CD14-positive monocyte (primary cell): Measurements from ENCODE around the gene C12orf75. TPM values are rescaled to one million over a fixed set of nuclear protein-coding genes. Genes with fewer than 3 reads are reported as not detected.

Experiments used
- DNase-seq, 3 donors: peaks; one replicate each; pipeline ENCODE4 v3.0.0-alpha.2; 2011 to 2022
- H2AFZ ChIP-seq: 2 replicates; pipeline ENCODE4 v1.6.0; 2012; ENCODE audit warnings: mild to moderate bottlenecking, low read depth, low read length, inconsistent platforms; ENCODE audit not compliant: insufficient read depth, poor library complexity, severe bottlenecking
- H3K27ac ChIP-seq, 2 donors: 1 replicate in 1 of 2; 2 replicates in 1 of 2; pipeline ENCODE4 v1.5.1; 2012 to 2013; ENCODE audit warnings: low read length in 2 of 2, control low read depth in 1 of 2, inconsistent platforms in 1 of 2, low read depth in 1 of 2, mild to moderate bottlenecking in 1 of 2
- H3K27me3 ChIP-seq, 2 donors: one replicate each; pipeline versions ENCODE4 v1.6.0 to v1.6.1; 2011 to 2013; ENCODE audit warnings: low read length in 2 of 2; ENCODE audit not compliant: control insufficient read depth in 2 of 2, insufficient read depth in 2 of 2
- H3K36me3 ChIP-seq, 2 donors: replicated peaks in 1 of 2; 1 replicate in 1 of 2; 2 replicates in 1 of 2; pipeline versions ENCODE4 v1.5.1 to v1.6.1; 2012 to 2013; ENCODE audit warnings: low read length in 2 of 2, control low read depth in 1 of 2, inconsistent platforms in 1 of 2, mild to moderate bottlenecking in 1 of 2; ENCODE audit not compliant: insufficient read depth in 2 of 2, control insufficient read depth in 1 of 2
- H3K4me1 ChIP-seq, 2 donors: 1 replicate in 1 of 2; 2 replicates in 1 of 2; pipeline versions ENCODE4 v1.5.1 to v1.6.1; 2012 to 2013; ENCODE audit warnings: low read length in 2 of 2, control low read depth in 1 of 2, inconsistent platforms in 1 of 2, mild to moderate bottlenecking in 1 of 2, moderate library complexity in 1 of 2; ENCODE audit not compliant: insufficient read depth in 2 of 2, control insufficient read depth in 1 of 2
- H3K4me2 ChIP-seq: replicated peaks from 2 replicates; pipeline ENCODE3; 2012; ENCODE audit warnings: low read length, moderate library complexity, mild to moderate bottlenecking; ENCODE audit not compliant: poor library complexity, severe bottlenecking; ENCODE audit errors: extremely low read depth
- H3K4me3 ChIP-seq, 3 experiments: fragments of 200-600 bp in 1 of 3; sonication (generic) in 1 of 3; replicated peaks in 1 of 3; 1 replicate in 2 of 3; 2 replicates in 1 of 3; pipeline ENCODE4 v1.5.1; 2011 to 2013; ENCODE audit warnings: low read length in 3 of 3, mild to moderate bottlenecking in 3 of 3, control low read depth in 2 of 3, low read depth in 2 of 3, inconsistent platforms in 1 of 3, moderate library complexity in 1 of 3
- H3K79me2 ChIP-seq: 2 replicates; pipeline ENCODE4 v1.6.0; 2012; ENCODE audit warnings: mild to moderate bottlenecking, control low read depth, inconsistent platforms, low read length, moderate library complexity; ENCODE audit not compliant: insufficient read depth
- H3K9ac ChIP-seq: 2 replicates; pipeline ENCODE4 v1.6.0; 2017; ENCODE audit warnings: low read length, mild to moderate bottlenecking; ENCODE audit not compliant: insufficient read depth, poor library complexity, severe bottlenecking
- H3K9me3 ChIP-seq, 2 donors: replicated peaks in 1 of 2; 1 replicate in 1 of 2; 2 replicates in 1 of 2; pipeline versions ENCODE4 v1.5.1 to v1.6.1; 2012 to 2013; ENCODE audit warnings: low read length in 2 of 2, control low read depth in 1 of 2; ENCODE audit not compliant: control insufficient read depth in 1 of 2, insufficient read depth in 1 of 2
- H4K20me1 ChIP-seq: 2 replicates; pipeline ENCODE4 v1.6.0; 2012; ENCODE audit warnings: mild to moderate bottlenecking, low read length, control low read depth, moderate library complexity; ENCODE audit not compliant: insufficient read depth
- H3K27ac Mint-ChIP-seq, 7 donors: one replicate each; pipeline ENCODE4 v1.8.0; 2020; ENCODE audit warnings: mild to moderate bottlenecking in 7 of 7, mixed read lengths in 7 of 7, moderate library complexity in 6 of 7, inconsistent platforms in 2 of 7
- H3K27me3 Mint-ChIP-seq, 3 donors: one replicate each; pipeline ENCODE4 v1.8.0; 2021 to 2022; ENCODE audit warnings: low read depth in 3 of 3, mild to moderate bottlenecking in 3 of 3, mixed read lengths in 3 of 3, moderate library complexity in 3 of 3, inconsistent platforms in 1 of 3
- H3K36me3 Mint-ChIP-seq, 2 donors: one replicate each; pipeline ENCODE4 v1.8.0; 2020; ENCODE audit warnings: mixed read lengths in 2 of 2, inconsistent platforms in 1 of 2, mild to moderate bottlenecking in 1 of 2
- H3K4me1 Mint-ChIP-seq: one replicate; pipeline ENCODE4 v1.8.0; 2020; ENCODE audit warnings: mild to moderate bottlenecking, mixed read lengths
- H3K4me3 Mint-ChIP-seq, 2 donors: one replicate each; pipeline ENCODE4 v1.8.0; 2020; ENCODE audit warnings: mild to moderate bottlenecking in 2 of 2, mixed read lengths in 2 of 2, moderate library complexity in 1 of 2
- H3K9me3 Mint-ChIP-seq, 7 donors: one replicate each; pipeline ENCODE4 v1.8.0; 2020 to 2022; ENCODE audit warnings: mixed read lengths in 7 of 7, mild to moderate bottlenecking in 6 of 7, moderate library complexity in 6 of 7, inconsistent platforms in 2 of 7
- CTCF ChIP-seq: fragments of 200-600 bp; IDR thresholded peaks from one replicate; pipeline ENCODE4 v1.8.0; 2022; ENCODE audit warnings: antibody characterized with exemption, mild to moderate bottlenecking
- WGBS: methylation state at CpG from one replicate; pipeline ENCODE4 v1.1.5; 2013; ENCODE audit warnings: missing lambda C conversion rate; ENCODE audit not compliant: insufficient coverage; 5-methylcytosine and 5-hydroxymethylcytosine counted together
- intact Hi-C, 2 donors: fragments of 100-400 bp; cut with micrococcal nuclease; formaldehyde crosslinking; loops; one replicate each; pipeline versions ENCODE4 v1.15.0 to v1.15.1; 2023
- polyA plus RNA-seq, 3 donors: library from polyadenylated mRNA; depleted of rRNA in 1 of 3; unstranded in 2 of 3; stranded (reverse) in 1 of 3; fragments of 300-500 nt in 2 of 3; fragments of >200 nt in 1 of 3; fragmentation: Illumina TruSeq in 2 of 3; gene quantifications; 1 replicate in 2 of 3; 2 replicates in 1 of 3; pipeline ENCODE4 v1.2.3, GENCODE V29; 2012 to 2021

Gene C12orf75
- polyA plus RNA-seq, 3 donors: 0.45 to 0.73 (median 0.73) TPM

GRCh38 chr12:105377077-105377476, 46.6 kb downstream of the C12orf75 start:
- no peak overlapping the region for H2AFZ ChIP-seq
- H3K27ac ChIP-seq: no peak overlapping the region
- TF ChIP-seq CTCF: no peak
- Mint-ChIP-seq H3K4me3 (no peak overlapping the region), H3K36me3 (no peaks in the 10 kb centered on the region), H3K27ac (no peak overlapping the region), H3K4me1 (no peaks in the 10 kb centered on the region), H3K9me3 (no peaks in the 10 kb centered on the region), H3K27me3 (no peaks in the 10 kb centered on the region)
- intact Hi-C loops: no loop called here
- no peaks in the 10 kb centered on the region for H3K27me3 ChIP-seq
- no peaks in the 10 kb centered on the region for H4K20me1 ChIP-seq
- H3K9ac ChIP-seq: no peak overlapping the region
- H3K79me2 ChIP-seq: no peaks in the 10 kb centered on the region
- no peak overlapping the region for H3K4me3 ChIP-seq
- no peak overlapping the region for H3K4me2 ChIP-seq
- H3K36me3 ChIP-seq: no peaks in the 10 kb centered on the region
- no peaks in the 10 kb centered on the region for H3K4me1 ChIP-seq
- H3K9me3 ChIP-seq: no peaks in the 10 kb centered on the region
- DNase-seq: no peak
- WGBS: 87% methylated on average over 4 of the region's 4 CpGs

- H3K4me1 ChIP-seq: peaks cover 2 to 5% of the 10 kb centered on the region in 2 donors
- no peaks in the 10 kb centered on the region for H3K9me3 Mint-ChIP-seq
- no peaks in the 10 kb centered on the region for H3K27me3 Mint-ChIP-seq
- no peaks in the 10 kb centered on the region for H3K79me2 ChIP-seq
- H3K27me3 ChIP-seq: no peaks in the 10 kb centered on the region
- H3K4me2 ChIP-seq: no peak overlapping the region
- H3K27ac ChIP-seq: no peak overlapping the region
- 97% methylated on average over 7 of the region's 7 CpGs for WGBS
- no peak overlapping the region for H3K9ac ChIP-seq
- no peaks in the 10 kb centered on the region for H4K20me1 ChIP-seq
- DNase-seq: no peak
- TF ChIP-seq CTCF: no peak
- H3K36me3 Mint-ChIP-seq: no peaks in the 10 kb centered on the region
- no peaks in the 10 kb centered on the region for H3K9me3 ChIP-seq
- no peaks in the 10 kb centered on the region for H3K4me1 Mint-ChIP-seq
- no peak overlapping the region for H2AFZ ChIP-seq
- H3K4me3 Mint-ChIP-seq: no peak overlapping the region
- no peak overlapping the region for H3K4me3 ChIP-seq
- intact Hi-C loops: no loop called here
- no peaks in the 10 kb centered on the region for H3K36me3 ChIP-seq
- H3K27ac Mint-ChIP-seq: no peak overlapping the region
These were observed 48.4 kb downstream of the C12orf75 start for GRCh38 chr12:105378911-105379310.
